NCI-H2107 treated with DMSO at 0.1 percent for 48 hours (cell line): ENCODE measurements around the gene NPEPPS.
A peak's percentile ranks its signal among the peaks of the same experiment; 100 is the strongest.

ENCODE experiments used
- DNase-seq: peaks from one replicate; lab custom pipeline; 2025; ENCODE audit not compliant: unreplicated experiment; lab: John Stamatoyannopoulos, UW

NPEPPS gene

GRCh38 chr17:47628014-47628566, 97.2 kb downstream of the NPEPPS start:
- no peak for DNase-seq

- no peak for DNase-seq
Measured at GRCh38 chr17:47629826-47630225, 98.9 kb downstream of the NPEPPS start.

- DNase-seq, result no peak
Measured at GRCh38 chr17:47630614-47631013, 99.7 kb downstream of the NPEPPS start.

GRCh38 chr17:47632991-47633390, 102.1 kb downstream of the NPEPPS start:
- no peak for DNase-seq

- DNase-seq, result no peak
Measured at GRCh38 chr17:47633996-47634395, 103.1 kb downstream of the NPEPPS start.

- no peak for DNase-seq
Measured at GRCh38 chr17:47634870-47635269, 104.0 kb downstream of the NPEPPS start.

- DNase-seq, result no peak
Measured at GRCh38 chr17:47635734-47636133, 104.8 kb downstream of the NPEPPS start.

GRCh38 chr17:47636273-47637030, 105.5 kb downstream of the NPEPPS start:
- peak; percentile 63 for DNase-seq

- no peak for DNase-seq
Measured at GRCh38 chr17:47638903-47639302, 108.0 kb downstream of the NPEPPS start.

GRCh38 chr17:47640076-47640475, 109.2 kb downstream of the NPEPPS start:
- no peak for DNase-seq

- peak; percentile 52 for DNase-seq
Measured at GRCh38 chr17:47641202-47641601, 110.3 kb downstream of the NPEPPS start.

GRCh38 chr17:47643116-47643515, 112.2 kb downstream of the NPEPPS start:
- no peak for DNase-seq

- no peak for DNase-seq
Measured at GRCh38 chr17:47644324-47644723, 113.4 kb downstream of the NPEPPS start.

- DNase-seq, result peak; percentile 95
Measured at GRCh38 chr17:47649153-47649971, 118.5 kb downstream of the NPEPPS start, which contains the start of gene KPNB1. Gene KPNB1, plus strand, starts transcription at chr17:47649919. Its CDS starts 326 bp downstream, at chr17:47650245.

- DNase-seq, result no peak
Measured at GRCh38 chr17:47649972-47650524, 119.1 kb downstream of the NPEPPS start.

- peak; percentile 84 for DNase-seq
Measured at GRCh38 chr17:47650525-47651522, 119.9 kb downstream of the NPEPPS start.

GRCh38 chr17:47651704-47652103, 120.8 kb downstream of the NPEPPS start:
- DNase-seq, result no peak

- no peak for DNase-seq
Measured at GRCh38 chr17:47652570-47652969, 121.7 kb downstream of the NPEPPS start.

GRCh38 chr17:47653442-47653841, 122.5 kb downstream of the NPEPPS start:
- DNase-seq, result no peak

GRCh38 chr17:47654991-47655390, 124.1 kb downstream of the NPEPPS start:
- DNase-seq, result no peak
